T-helper 1 cell treated with Interleukin-12 subunit alpha and Interleukin-12 subunit beta and Interleukin-4 antibody, amounts not matched to agents 30 ng/mL and 1 ng/mL, for 36 hours (primary cell): ENCODE data around the gene SEC22C. TPM values are rescaled to one million over a fixed set of nuclear protein-coding genes. Genes with fewer than 3 reads are reported as not detected.

Source experiments
- intact Hi-C: fragments of 100-400 bp; cut with micrococcal nuclease; formaldehyde crosslinking; loops from one replicate; pipeline ENCODE4 v1.15.1; 2024
- total RNA-seq: library from RNA; stranded (reverse); gene quantifications from 2 replicates; pipeline ENCODE4 v1.2.3, GENCODE V29; 2022

SEC22C gene
- total RNA-seq, 1 donor from 2014 or later = 49.2 TPM

DNA sequence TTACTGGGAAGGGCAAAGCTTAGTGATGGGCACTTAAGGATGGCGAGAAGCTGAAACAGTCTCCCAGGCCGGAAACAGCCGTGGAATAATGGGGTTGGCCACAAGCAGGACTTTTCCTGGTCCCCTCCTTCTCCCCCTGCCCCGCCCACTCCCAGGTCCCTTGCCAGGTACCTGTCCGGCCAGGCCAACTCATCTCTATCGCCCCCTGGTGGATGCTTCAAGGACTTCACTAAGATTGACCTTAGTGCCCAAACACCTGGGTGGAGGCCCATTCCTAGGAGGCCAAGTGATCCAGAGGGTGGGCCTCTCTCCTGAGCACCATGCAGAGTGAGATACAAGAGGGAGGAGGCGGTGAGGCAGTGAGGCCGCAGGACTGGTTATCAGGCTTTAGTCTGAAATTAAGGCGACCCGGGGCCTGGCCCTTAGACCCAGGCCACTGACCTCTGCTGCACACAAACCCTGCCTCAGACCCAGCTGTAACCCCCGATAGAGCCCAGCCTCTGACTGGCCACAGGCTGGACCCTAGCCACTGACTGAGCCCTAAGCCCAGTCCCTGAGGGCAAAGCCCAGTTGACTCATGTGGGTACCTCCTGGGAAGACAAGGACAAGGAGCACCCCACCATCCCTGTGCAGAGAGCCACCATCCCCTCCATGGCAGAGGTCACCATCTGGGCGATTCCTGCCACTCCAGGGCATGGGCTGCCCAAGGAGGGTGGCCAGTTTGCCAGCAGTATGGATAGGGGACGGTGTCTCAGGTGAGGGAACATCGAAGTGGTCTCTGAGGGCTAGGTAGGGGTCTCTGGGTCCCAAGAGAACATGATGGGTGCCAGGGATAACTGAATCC is 41.7 kb downstream of the SEC22C start:
- intact Hi-C loops = loop anchor here (1.0 to 10.0 kb wide), 5 partner anchors 14 to 425 kb away; partner anchors contain the start of gene VIPR1

DNA sequence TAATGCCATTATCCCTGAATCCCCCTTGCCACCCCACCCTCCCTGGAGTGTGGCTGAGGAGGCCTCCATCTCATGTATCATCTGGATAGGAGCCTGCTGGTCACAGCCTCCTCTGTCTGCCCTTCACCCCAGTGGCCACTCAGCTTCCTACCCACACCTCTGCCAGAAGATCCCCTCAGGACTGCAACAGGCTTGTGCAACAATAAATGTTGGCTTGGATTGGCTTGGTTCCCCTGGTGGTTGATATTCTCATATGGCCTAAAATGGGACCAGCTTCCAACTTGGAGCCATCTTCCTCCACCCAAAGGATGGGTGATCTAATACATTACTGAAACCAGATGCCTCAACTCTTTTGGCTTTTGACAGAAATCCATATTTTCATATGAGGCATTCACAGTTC is 44.4 kb downstream of the SEC22C start:
- intact Hi-C loops = loop anchor here (2.0 kb wide), 1 partner anchor 95 kb away; no protein-coding TSS in a partner anchor

DNA sequence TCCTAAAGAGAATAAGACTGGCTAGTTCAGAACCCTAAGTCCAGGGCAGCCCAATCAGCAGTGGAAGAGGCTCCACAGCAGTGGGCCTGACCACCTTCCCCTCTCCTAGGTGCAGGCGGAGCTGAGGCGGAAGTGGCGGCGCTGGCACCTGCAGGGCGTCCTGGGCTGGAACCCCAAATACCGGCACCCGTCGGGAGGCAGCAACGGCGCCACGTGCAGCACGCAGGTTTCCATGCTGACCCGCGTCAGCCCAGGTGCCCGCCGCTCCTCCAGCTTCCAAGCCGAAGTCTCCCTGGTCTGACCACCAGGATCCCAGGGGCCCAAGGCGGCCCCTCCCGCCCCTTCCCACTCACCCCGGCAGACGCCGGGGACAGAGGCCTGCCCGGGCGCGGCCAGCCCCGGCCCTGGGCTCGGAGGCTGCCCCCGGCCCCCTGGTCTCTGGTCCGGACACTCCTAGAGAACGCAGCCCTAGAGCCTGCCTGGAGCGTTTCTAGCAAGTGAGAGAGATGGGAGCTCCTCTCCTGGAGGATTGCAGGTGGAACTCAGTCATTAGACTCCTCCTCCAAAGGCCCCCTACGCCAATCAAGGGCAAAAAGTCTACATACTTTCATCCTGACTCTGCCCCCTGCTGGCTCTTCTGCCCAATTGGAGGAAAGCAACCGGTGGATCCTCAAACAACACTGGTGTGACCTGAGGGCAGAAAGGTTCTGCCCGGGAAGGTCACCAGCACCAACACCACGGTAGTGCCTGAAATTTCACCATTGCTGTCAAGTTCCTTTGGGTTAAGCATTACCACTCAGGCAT is 45.6 kb downstream of the SEC22C start:
- intact Hi-C loops = loop anchor here (1.0 to 2.0 kb wide), 3 partner anchors 34 to 289 kb away; partner anchors contain the start of gene VIPR1

DNA sequence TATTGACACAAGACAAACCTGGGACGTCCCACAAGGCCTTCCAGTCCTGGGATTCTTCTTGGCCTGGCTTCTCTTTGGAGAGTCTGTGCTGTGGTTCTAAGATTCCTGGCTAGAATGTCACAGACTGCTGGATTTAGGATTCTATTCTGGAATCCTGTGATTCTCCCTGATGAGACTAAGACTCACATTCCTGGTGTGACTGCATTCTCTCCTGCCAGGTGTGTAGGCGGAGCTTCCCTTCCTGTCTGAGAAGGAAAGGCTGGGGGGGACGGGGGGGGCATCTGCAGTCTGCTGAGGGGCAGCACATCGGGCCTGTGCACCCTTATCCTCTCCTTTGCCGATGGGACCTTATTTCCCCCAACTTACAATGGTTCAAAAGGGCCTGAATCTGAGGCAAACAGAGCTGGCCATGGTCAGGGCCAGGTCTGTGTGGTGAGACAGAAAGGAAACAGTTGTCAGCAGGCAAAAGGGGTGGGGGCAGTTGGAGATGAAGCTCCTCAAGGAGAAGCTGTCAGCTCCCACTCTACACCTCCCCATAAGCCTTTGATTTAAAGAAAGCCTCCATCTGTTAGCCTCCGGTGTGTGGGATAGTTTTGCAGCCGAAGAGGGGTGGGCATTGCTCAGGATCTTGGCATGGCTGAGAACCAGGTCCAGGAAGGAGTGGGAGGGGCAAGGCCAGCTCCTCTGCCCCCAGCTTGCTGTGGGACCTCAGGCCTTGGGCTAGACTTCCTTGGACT is 48.4 kb downstream of the SEC22C start:
- intact Hi-C loops = no loop called here

DNA sequence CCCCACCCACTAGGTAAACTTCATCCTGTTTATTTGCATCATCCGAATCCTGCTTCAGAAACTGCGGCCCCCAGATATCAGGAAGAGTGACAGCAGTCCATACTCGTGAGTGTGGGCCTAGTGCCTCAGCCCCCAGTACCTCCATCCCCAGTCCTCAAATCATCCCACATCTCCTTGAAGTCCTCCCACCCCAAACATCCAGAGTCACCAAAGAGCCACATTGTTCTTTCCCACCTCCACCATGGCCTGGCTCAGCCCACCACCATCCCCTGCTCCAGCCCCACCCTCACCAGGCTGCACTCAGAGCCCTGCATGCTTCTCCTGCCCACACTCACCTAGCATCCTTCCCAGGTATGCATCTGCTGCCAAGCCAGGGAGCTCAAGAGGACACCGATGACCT is 49.5 kb downstream of the SEC22C start:
- intact Hi-C loops = no loop called here

DNA sequence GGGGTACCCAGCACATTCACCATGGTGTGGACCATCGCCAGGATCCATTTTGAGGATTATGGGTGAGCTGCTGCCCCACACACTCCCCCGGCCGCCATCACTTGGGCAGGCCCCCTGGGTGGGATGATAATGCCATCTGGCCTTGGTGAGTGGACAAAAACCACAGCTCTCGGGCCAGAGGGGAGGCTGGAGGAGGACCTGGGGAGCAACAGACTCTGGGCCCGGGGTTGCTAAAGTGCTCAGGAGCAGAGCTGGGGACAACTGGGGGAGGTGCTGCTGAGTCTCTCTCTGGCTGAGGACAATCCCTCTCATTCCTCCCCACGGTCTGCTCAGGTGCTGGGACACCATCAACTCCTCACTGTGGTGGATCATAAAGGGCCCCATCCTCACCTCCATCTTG is 50.3 kb downstream of the SEC22C start:
- intact Hi-C loops = no loop called here

DNA sequence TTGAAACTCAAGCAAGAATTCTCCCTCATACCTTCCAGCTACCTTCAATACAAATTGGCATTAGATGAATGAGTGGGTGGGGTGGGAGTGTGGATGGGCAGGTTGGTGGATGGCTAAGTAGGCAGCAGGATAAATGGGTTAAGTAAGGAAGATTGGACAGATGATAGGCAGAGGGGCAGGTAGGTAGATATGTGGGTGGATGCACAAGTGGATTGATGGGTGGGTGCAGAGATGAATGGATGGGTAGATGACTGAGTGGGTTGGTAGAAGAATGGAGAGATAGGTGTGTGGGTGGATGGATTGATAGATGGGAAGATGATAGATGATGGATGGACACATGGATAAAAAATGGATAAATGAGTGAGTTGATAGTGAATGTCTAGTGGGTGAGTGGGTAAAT is 51.7 kb downstream of the SEC22C start:
- intact Hi-C loops = no loop called here

DNA sequence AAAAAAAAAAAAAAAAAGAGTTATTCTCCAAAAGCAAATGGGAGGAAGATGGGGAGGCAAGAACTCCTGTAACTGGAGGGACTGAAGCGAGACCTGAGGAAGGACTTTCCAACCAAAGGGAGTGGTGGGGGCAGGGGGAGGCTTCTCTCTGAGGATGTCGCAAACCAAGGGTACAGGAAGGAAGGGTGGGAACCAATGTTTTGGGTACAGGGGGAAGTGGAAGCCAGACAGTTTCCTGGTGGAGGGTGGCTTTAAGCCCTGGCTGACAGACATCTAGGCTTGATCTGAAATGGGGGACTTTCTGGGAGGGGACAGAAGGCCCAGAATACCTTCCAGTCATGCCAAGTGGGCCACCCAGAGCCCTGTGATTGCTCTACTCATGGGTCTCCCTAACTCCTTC is 52.3 kb downstream of the SEC22C start:
- intact Hi-C loops = no loop called here

DNA sequence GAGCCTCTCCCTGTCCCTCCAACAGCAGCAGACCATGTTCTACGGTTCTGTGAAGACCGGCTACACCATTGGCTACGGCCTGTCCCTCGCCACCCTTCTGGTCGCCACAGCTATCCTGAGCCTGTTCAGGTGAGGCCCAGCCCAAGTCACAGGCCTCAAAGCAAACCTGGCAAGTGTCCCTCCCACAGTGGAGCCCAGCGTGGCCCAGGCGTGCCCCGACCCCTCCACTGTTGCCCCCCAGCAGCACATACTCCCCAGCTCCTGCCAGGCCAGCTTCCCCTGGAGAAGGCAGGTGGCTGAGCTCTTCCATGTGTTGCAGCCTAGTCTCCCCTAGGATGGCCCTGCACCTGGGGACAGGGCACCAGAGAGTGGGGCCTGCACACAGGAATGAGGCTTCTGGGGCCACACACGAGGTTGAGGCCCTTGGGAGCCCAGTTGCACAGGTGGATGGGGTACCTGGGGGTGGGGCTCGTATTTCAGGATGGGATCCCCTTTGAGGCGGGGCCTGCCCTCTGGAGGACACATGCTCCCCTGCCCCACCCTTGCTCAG is 54.3 kb downstream of the SEC22C start:
- intact Hi-C loops = no loop called here

DNA sequence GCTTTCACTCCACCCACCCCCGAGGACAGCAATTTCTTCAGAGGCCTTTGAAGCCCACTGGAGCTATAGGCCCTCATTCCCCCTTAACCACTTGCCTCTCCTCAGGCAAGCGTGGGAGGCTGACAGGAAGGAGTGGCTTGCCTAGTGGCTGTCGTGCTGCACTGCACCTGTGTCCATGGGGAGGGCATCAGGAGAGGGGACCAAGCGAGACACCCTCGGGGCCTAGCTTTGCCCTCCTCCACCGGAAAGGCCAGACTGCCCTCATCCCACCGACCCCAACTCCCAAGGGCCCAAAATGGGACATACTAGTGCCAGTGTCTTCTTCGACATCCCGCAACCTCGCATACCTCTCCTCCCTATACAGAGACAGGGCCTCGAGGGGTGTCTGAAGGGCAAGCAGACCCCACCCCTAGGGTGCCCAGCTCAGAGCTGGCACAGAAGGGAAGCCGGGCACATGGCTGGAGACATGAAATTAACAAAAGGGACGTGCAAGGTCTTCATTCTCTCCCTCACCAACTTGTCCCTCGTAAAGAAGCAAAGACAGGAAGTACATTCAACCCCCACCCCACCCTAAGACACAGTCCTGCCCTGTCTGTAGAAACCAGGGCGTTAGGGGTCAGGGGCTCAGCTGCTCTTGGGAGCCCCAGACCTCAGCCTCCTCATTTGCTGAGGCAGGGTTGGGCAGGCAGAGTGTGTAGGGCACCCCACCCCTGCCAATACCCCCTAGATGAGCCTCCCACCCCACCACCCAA is 55.0 kb downstream of the SEC22C start:
- intact Hi-C loops = loop anchor here (1.0 kb wide), 1 partner anchor 14 kb away; no protein-coding TSS in a partner anchor

DNA sequence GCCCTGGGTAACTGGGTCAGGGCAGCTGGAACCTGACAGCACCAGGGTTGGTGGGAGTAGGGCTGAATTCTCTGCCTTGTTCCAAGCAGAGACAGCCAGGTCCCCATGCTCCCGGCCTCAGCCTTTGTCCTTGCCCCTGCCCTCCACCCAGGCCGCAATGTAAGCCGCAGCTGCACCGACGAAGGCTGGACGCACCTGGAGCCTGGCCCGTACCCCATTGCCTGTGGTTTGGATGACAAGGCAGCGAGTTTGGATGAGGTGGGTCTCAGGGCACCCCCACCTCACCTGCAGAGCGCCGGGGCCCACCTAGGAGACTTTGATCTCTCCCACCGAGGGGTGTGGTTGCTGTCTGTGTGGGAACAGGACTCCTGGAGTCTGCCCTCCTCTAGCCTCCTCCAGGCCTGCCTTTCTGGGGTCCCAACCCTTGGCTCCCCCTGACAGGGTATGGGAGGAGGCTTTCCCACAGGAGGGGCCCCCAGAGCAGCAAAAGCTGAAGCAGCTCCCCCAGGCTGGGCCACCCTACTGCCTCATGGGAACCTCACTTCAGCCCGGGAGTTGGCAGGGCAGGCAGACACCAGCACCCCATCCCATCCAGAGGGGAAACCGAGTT is 55.9 kb downstream of the SEC22C start:
- intact Hi-C loops = loop anchor here (1.0 kb wide), 1 partner anchor 14 kb away; no protein-coding TSS in a partner anchor

DNA sequence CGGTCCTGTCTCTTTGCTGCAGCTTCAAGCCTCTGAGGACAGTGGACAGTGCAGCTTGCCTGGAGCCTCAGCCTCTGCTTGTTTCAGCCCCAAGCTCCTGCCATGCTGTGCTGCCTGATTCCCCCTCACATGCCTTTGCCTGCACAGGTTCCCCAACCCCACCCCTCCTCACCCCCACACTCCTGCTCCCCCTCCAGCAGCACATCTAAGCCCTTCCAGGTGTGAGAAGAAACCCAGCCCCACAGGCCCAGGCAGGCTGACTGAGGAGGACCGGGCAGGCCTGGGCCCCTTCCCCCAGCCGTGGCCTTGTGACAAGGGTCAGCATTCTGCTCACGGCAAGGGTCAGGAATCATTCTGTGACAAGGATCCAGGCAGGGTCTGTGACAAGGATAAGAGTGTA is 56.6 kb downstream of the SEC22C start:
- intact Hi-C loops = no loop called here

DNA sequence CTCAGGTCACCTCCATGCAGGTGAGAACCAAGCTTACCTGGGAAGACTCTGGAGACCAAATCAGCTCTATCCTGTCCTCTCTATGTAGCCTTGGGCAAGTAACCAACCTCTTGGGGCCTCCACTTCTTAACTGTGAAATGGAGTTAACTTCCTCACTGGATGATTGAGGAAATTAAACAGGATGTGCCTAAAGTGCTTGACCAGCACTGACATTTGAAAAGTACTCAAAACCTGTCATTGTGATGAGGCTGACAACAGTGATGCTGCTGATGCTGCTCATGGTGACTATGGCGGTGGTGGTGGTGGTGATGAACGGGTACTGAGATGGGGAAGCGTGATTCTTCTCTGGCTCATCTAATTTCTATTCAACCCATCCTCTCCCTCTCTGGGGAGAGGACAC is 57.0 kb downstream of the SEC22C start:
- intact Hi-C loops = no loop called here

DNA sequence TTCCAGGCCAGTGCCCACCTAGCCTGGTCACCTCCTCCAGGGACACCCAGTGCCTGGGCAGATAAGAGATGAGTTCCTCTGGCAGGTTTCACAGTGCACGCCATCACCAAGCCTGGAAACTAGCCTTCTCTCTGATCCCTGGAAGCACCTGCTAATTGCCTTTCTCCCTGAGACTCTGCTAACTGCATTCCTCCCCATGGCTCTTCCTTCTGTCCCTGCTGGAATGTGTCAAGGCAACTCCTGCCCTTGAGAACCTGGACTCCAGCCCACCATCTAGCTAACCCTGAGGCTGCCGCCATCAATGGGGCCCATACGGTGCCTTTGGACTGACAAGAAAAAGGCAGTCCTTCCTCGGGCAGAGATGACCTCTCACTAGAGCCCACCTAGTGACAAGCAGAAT is 60.9 kb downstream of the SEC22C start:
- intact Hi-C loops = no loop called here

DNA sequence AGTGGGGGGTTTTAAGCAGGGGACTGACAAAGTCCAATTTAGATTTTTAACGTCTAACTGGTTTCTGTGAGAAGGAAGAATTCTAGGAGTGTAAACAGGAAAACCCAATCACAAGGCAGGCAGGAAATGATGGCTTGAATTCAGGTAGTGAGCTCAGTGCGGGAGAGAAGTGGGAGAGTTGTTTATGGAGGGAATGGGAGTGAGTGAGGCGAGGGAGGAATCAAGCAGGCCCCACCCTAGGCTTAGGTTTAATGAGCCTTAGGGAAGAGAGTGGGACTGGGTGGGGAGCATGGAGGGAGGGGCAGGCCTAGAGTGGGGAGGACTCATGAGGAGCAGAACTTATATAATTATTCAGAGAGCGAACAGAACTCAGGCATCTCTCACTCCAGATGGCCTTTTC is 61.4 kb downstream of the SEC22C start:
- intact Hi-C loops = no loop called here

DNA sequence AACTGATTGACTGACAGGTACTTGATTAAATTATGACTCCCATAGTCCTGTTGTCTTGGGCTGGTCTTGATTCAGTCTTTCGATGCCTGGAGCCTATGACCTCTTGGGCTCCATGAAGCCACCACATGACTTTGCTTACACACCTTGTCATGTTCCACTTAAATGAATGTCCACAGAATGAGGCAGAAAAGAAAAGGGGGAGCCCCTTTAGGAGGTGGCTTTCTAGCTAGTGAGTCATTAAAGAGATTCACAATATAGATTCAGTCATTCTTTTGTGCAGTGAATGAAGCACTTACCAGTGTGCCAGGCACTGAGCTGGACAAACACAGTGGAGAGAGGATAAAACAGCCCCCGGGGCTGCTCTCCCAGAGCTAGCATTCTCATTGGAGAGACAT is 62.2 kb downstream of the SEC22C start:
- intact Hi-C loops = loop anchor here (1.0 to 2.0 kb wide), 2 partner anchors 21 to 39 kb away; no protein-coding TSS in a partner anchor

DNA sequence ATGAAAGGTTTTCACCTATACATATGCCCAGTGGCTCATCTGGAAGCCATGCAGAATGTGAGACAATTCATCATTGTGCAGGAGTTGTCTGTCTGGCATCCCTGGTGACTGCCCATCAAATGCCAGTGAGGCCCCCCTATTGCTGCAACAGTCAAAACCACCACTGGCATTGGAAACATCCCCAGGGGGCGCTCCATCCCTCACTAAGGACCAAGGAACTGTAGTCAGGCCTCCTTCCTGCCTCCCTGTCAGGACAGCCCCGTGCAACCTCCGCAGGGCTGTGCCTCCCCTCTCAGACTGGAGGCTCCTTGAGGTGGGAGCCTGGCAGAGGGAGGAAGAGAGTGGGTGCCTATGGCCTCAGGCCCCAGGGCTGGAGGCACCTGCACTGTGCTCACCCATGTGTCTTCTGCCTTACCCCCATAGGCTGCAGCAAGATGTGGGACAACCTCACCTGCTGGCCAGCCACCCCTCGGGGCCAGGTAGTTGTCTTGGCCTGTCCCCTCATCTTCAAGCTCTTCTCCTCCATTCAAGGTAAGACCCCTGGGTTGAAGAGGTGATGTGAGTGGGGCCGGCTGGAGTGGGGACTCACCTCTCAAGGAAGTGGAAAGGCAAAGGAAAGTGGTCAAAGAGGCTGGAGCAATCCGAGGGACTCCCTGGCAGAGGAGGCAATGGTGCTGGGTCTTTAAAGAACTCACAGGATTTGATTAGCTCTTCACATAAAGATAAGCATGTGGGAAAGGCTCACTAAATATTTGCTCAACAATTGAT is 62.8 kb downstream of the SEC22C start:
- intact Hi-C loops = loop anchor here (1.0 to 2.0 kb wide), 2 partner anchors 21 to 40 kb away; no protein-coding TSS in a partner anchor

DNA sequence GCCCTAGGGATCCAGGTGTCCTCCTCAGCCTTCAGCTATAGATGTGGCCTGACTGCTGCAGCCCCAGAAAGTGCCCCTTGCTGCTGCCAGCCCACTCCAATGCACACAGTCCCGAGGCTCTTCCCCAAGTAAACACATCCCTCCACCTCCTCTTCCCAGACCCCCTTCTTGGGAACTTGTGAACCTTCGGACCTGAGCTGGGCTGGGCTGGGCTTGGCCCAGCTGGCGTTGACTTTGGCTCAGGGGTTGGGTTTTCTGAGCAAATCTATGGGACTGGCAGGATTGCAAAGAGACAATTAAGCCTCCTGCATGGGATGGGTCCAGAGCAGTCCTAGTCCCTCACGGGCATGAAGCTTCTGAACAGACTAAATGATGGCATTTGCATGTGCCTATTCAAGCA is 64.7 kb downstream of the SEC22C start:
- intact Hi-C loops = no loop called here

DNA sequence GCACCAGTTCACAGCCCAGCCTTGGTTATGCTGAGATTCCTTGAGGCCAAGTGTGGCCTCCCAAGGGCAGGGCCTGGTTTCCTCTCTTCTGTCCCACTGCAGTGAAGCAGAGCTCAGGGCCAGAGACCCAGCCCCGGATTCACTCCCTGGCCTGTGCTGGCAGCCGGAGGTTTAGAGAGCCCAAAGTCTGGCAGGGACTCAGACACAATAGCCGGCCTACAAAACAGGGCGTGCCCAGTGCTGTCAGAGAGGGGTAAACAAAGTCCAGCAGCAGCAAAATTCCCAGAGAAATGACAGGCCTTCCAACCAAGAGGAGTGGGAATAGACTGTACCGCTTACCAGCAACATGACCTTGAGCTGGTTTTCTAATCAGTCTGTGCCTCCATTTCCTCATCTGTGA is 65.3 kb downstream of the SEC22C start:
- intact Hi-C loops = no loop called here
